ENCODE measurements around the gene PAX7.
"Not testable (repeated sequence)": the region's sequence is repeated elsewhere in the genome, so short reads cannot be mapped to it uniquely, and the experiment has no call there.

PAX7 gene

DNA sequence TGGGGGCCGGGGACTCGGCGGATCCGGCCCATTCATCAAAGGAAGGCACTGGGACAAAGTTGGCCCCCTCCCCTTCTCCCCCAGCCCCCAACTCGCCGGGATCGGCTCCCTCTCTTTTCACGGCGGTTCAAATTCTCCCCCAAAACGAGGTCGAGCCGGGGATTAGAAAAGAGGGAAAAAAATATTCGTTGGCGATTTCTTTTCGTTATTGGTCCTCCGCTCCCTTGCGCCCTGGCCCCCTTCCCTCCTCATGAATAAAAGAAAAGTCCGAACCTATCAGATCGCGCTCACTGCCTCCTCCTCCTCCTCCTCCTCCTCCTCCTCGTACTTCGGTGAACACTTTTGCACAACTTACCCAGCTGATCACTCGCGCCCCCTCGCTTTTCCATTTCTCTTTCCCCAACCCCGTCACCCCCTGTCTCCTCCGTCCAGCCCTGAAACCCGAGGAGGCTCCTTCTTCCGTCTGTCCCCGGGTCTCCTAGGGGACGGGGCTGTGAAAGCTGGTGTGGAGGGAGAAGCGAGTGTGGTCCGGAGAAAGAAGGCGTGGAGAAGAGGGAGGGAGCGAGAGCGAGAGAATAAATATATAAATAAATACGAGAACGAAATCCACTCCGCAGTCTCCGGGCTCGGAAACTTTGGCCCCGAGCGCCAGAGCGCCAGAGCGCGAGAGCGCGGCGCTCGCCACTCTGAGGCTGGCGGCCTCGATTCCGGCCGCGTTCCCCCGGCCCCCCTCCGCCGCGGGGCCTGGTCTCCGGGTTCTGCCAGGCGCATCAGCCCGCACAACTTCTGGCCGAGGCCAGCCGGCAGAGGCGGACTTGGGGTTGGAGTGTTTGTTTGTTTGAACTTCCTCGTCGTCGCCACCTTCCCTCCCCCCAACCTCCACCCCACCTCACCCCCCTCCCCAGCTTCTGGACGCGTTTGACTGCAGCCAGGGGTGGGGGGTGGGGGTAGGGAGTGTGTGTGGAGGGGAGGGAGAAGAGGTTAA, at the start of gene PAX7:
Gene PAX7, plus strand, starts transcription at position 336 of the 985 bp plus-strand sequence. CDS start 758 bp downstream, outside the sequence.
- no peak for DNase-seq (ENCODE audit: low spot score)

DNA sequence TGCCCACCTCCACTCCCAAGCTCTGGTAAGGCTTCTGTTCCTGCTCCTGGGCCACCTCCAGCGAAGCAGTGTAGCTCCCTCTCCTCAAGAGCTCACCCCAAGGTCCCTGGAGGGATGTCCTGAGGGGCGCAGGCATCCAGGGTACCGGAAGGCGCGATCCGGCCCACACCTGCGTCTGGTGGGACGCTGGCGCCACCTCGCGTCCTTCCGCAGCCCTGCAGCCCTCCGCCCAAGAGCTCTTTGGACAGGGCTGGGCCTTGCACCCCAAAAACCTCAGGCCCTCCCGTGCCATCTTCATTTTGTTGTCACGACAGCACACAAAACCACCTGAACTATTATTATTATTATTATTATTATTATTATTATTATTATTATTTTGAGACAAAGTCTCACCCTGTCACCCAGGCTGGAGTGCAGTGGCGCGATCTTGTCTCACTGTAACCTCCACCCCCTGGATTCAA, 49.2 kb upstream of the PAX7 start:
- peak; percentile 24 for DNase-seq (ENCODE audit: low spot score)

DNA sequence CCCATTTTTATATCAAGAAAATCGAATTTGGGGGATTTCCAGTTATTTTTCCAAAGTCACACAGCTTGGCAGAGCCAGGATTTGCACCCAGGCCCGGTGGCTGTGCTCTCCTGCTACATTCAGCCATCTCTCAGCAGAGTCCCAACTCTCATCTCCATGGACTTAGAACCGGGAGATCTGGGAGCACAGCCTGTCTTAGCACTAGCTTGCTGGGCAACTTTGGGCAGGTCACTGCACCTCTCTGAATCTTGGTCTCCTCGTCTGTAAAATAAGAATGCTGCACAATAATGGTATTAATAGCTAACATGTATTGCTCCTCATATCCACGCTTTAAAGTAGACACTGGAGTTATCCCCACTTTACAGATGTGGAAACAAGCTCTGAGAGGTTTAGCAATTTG, 47.8 kb upstream of the PAX7 start:
- DNase-seq (ENCODE audit: low spot score): no peak

DNA sequence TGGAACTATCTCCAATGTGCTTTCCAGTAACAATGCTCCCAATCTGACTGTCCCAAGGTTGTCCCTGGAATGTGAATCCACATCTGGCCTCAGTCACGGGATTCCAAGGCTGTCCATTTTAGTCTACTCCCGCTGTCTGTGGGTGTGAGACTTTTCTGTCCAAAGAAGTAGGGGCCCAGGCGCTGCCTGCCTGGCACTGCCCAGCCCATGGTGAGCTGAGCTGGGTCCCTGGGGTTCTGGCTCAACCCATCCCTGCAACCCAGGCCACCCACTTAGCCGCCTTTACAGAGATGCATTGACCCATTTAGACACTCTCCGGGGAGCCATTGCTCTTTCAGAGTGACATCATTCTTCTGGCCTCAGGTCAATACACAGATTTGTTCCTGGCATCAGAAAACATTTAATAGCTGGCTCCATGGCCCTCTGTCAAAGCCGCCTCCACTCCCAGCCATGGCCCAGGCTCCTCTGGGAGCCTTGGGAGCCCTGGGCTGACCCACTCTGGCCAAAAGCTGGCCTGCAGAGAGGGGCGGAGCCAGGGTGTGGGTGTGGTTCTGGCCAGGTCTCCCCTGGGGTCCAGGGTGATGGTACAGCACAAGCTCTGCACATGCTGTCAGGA, 47.2 kb upstream of the PAX7 start:
- no peak for DNase-seq (ENCODE audit: low spot score)

DNA sequence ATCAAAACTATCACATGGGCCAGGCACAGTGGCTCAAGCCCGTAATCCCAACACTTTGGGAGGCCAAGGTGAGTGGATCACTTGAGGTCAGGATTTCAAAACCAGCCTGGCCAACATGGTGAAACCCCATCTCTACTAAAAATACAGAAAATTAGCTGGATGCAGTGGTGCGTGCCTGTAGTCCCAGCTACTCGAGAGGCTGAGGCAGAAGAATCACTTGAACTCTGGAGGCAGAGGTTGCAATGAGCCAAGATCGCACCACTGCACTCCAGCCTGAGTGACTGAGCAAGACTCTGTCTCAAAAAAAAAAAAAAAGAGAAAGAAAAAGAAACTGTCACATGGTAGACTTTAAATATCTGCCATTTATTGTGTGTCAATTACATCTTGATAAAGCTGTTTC, 44.6 kb upstream of the PAX7 start:
- not testable (repeated sequence) for DNase-seq (ENCODE audit: low spot score)

DNA sequence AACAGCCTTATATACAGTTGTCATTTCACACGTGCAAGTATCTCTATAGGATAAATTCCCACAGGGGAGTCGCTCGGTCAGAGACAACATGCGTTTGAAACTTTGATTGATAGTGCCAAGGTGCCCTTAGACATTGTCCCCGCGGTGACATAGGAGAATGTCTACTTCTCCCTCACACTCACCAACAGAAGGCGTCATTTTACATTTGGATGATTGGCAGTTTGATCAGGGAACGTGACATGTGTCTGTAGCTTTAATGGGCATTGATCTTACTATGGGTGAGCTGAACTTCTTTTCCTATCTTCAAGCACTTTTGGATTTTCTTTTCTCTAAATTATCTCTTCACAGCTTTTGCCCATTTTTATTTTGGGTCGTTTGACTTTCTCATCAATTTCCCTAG, 42.6 kb upstream of the PAX7 start:
- no peak for DNase-seq (ENCODE audit: low spot score)

DNA sequence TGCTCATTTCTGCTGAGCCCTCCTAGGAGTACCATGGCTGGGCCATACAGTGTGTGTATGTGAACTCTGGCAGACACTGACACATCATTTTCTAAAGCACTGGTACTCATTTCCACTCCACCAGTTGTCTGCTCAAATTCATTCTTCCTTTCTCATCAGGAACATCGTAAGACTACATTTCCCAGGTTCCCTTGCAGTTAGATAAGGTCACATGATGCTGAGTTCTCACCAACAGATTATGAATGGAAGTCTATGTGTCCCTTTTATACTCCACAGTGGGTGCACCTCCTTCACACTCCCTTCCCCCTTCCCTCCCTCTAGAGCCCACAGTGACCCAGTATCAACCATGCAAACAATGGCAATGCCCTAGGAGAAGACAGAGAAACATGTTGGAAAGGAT, 38.3 kb upstream of the PAX7 start:
- DNase-seq (ENCODE audit: low spot score): no peak

DNA sequence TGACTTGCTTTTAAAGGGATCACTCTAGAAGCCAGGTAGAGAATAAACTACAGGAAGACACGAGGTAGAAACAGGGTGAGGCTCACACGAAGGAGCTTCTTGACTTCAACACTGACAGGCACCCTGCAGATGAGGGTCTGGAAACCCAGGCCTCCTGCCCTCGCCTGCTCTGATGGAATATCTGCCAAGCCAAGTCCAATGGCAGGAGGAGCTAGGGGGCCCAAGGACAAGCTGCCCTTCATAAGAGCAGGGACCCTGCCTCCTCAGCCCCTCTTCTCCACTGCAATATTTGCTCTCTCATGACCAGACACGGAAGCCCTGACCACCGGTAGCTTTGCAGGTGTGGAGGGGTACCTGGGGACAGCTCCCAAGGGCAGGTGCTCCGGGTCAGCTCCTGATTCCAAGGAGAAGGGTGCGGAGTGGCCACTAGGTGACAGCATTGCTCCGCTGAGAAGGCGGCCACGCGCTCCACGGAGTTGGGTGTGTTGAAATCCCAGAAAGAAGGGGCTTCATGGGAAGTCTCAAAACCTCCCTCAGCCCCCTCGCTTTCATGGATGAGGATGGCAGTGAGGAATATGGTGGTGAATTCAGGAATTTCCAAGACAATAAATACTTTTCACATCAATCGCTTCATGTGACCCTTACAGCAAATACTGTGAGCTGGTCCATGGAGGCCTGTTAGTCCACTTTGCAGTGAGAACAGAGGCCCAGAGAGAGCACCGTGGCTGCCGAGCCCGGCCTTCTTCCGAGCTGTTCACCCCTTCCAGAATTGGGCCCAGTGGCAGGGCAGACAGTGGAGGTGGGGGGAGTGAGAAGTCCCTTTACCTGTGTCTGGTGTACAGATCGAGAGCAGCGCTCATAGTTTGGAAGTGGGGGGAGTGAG, 33.2 kb upstream of the PAX7 start:
- peak; percentile 26 for DNase-seq (ENCODE audit: low spot score)

DNA sequence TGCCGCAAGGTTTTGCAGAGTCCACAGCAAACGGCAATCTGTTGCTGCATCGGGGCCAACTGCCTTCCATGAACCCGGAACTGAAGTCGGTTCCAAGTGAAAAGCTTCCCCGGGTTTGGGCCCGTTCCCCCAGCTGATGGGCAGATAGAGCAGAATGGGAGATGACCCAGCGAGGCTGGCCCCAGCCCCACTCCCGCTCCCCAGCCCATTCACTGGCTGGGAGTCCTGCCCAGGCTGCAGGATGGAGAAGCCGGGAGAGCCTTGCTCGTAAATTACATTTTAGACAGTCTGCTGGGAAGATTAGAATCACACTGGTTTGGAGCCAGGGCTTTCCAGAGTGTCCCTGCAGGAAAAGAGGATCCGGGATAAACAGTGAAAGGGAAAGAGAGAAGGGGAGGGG, 31.6 kb upstream of the PAX7 start:
- no peak for DNase-seq (ENCODE audit: low spot score)

DNA sequence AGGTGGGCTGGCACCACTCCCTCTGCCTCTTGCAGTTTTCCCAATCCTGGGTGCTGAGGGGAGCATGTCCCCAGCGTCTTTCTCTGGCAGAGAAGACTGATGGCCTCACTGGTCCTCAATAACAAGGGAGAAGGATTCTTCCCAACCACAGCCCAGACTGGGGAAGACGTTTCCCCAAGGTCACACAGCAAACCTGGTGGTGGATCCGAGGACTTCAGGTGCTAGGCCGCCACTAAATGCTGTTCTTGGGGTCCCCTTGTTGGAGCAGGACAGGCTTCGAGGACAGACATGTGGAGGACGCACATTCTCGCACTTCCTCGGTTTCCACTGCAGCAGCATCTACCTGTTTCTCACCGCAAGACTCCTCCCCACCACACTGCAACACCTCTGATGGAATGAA, 30.9 kb upstream of the PAX7 start:
- DNase-seq (ENCODE audit: low spot score): no peak

DNA sequence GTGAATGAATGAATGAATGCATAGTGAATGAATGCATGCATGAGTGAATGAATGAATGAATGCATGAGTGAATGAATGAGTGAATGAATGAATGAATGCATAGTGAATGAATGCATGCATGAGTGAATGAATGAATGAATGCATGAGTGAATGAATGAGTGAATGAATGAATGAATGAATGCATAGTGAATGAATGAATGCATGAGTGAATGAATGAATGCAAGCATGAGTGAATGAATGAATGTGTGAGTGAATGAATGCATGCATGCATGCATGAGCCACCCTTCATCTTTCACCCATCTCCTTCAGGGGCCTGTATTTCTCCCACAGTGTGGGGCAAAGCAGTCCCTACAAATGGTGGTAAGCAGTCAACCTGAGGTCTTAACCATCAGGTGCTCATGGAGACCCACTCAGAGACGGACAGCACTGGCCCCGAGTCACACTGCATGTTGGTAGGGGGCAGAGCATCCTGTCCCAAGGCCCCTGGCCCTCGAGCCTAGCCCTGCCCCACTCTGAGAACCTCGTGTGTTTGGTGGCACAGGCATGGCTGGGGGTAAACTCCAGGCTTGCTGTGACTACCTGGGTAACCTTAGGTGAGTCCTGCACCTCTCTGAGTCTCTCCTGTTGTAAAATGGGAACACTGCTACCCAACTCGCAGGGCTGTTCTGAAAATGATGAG, 28.0 kb upstream of the PAX7 start:
- DNase-seq (ENCODE audit: low spot score): no peak

DNA sequence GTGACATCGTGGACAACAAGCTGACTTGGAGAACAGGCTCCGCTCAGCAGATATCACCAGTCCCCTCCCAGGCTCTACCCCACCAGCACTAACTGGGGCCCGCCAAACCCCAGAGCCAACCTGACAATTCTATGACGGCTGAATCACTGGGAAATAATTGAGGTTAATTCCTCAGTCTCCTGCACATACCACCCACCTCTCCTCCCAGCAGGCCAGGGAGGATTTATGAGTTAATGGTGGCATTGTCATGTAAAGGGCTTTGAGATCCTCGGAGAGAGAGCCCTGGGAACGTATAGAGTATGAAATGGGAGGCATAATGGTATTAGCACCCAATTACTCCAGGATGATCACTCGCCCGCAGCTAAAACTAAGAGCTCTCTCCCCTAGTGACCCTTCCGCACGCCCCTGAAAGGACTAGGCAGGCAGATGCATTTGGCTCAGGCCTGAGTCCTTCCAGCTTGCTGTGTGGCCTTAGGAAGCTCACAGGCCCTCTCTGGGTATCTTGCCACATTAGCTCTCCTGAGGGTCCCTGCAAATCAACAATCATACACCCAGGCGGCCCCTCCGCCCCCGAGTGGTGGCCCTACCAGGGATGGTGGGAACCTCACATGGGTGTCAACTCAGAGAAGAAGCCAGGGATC, 27.3 kb upstream of the PAX7 start:
- no peak for DNase-seq (ENCODE audit: low spot score)

DNA sequence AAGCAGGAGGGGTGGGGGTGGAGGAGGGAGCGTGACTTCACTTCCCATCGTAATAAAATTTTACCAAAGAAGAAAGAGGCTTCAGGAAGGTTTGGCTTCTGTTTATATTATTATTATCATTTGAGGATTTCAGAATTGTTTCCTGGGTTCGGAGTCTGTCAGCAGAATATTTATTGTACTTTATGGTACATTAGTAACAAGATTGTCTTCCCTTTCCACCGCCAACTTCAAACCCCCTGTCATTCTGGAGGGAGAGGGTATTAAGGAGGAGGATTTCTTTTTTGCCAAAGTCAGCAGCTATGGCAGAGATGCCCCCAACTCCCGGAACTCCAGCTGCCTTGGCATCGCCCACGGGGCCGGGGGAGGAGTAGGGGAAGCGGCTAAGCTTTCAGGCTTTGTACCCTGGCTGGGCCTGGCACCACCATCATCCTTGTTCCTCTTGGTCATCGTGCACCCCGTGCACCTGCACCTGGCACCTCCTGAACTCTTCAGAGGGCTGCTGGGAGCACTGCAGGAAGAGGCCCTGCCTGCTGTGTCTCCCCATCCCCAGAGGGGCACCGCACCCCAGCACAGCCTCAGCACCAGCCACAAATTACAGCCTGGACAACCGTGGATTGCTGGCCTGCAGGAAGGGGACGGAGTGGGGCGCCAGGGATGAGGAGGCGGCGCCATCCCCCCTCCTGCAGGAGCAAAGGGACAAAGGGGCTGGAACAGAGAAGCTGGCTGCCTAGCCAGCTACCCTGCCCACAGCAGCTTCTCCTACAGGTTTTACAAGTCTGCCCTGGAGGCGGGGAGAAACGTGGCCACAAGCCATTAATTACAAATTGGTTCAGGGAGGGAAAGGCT, 24.0 kb upstream of the PAX7 start:
- no peak for DNase-seq (ENCODE audit: low spot score)

DNA sequence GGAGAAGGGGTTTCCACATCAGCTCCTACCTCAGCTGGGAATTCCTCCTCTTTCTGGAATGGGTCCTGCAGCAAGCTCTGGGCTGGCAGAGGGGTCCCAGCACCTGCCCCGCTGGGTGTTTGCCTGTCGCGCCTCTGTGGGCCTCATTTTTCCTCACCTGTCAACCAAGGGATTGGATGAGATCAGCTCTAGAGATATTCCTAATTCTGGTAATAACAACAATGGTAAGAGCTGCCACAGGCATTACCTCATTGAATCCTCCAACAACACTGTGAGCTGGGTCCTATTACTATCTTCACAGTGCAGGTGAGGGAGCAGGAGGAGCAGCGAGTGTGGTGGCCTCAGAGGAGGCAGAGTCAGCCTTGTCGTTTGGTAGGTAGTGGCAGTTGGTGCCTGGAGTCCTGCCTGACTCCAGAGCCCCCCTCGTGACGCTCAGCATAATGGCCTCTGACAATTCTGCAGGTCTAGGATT, 23.3 kb upstream of the PAX7 start:
- DNase-seq (ENCODE audit: low spot score): no peak

DNA sequence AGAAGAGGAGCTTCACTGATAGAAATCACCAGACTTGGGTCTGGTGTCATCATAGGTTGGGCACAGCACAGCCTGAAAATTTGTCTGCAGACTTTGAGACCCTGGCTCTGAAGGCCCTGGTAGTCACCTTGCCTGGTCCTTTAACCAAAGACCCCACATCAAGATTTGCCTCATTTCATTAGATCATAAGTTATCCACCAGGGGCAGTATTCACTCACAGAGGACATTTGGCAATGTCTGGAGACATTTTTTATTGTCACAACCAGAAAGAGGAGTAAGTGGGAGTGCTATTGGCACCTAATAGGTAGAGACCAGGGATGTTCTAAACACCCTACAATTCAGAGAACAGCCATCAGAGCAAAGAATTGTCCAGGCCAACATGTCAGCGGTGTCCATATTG, 22.1 kb upstream of the PAX7 start:
- no peak for DNase-seq (ENCODE audit: low spot score)

DNA sequence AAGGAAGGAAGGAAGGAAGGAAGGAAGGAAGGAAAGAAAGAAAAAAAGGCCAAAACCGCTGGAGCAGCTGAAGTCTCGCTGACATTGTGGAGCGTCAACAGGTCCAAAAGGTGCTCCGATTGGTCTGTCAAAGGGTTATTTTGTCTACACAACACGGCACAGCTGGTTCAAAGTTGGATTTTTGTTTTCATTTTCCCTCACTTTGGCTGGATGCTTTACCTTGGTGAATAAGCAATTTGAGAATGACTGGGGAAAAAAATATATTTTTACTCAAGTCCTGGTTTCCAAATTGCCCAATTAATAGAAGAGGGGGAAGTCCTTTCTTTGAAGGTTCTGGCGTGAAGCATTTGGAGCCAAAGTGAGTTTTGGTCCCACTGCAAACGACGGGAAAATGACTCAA, 19.3 kb upstream of the PAX7 start:
- no peak for DNase-seq (ENCODE audit: low spot score)

DNA sequence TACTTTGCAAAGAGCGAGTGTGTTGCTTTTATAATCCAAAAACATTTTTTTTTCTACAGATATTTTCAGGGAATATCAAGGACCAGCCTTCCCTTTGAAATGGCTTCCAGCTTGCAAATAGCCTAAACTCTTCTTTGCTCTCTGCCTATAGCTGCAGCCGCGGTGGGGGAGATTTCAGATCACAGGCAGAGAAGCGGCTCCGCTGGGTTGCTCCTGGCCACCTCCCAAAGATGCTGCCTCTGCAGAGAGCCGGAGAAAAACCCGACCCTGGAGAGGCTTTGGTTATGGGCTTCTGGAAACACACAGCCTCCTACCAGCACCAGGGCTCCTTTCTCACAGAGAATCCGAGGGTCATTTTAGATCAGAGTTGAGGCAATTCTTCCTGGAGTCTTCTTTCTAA, 18.6 kb upstream of the PAX7 start:
- no peak for DNase-seq (ENCODE audit: low spot score)

DNA sequence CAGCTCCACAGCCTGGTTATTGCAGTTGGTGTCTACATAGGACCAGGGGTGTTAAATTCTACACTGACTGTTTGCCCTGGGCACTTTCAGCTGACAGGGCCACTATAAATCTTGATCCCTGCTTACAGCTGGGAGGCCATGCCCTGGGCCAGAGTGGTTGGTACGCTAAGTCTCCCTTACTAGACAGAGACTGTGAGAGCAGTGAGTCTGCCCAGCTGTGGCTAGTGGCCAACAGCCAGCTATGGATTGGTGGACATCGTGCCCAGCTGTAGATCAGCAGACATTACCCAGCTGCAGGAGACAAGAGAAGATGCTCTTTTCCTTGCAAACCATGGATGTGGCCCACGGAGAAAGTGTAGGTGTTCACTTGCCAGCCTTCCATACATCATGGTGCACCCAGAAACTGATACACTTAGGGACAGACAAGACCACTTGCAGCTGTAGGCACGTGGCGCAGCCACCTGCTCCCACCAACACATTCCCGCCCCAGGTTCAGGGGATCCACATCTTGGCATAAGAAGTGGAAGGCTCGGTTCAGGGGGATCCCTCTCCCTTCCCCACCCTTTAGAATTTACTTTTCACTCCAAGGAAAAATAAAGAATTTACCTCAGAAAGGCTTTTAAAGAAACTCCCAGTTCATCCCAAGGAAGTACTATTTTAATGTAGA, 16.4 kb upstream of the PAX7 start:
- no peak for DNase-seq (ENCODE audit: low spot score)
